Stimulated activated CD8-positive, alpha-beta memory T cell treated with anti-CD3 and anti-CD28 coated beads, Interleukin-4, amount 100 ng/mL, for 24 hours (primary cell): Measurements from ENCODE around the gene ZFP91.
A peak's percentile ranks its signal among the peaks of the same experiment; 100 is the strongest.
"Not testable (repeated sequence)": the region's sequence is repeated elsewhere in the genome, so short reads cannot be mapped to it uniquely, and the experiment has no call there.

ENCODE experiments used
- DNase-seq: peaks from one replicate; pipeline ENCODE4 v3.0.0-alpha.2; 2020; ENCODE audit warnings: low read depth

ZFP91 gene, protein sequence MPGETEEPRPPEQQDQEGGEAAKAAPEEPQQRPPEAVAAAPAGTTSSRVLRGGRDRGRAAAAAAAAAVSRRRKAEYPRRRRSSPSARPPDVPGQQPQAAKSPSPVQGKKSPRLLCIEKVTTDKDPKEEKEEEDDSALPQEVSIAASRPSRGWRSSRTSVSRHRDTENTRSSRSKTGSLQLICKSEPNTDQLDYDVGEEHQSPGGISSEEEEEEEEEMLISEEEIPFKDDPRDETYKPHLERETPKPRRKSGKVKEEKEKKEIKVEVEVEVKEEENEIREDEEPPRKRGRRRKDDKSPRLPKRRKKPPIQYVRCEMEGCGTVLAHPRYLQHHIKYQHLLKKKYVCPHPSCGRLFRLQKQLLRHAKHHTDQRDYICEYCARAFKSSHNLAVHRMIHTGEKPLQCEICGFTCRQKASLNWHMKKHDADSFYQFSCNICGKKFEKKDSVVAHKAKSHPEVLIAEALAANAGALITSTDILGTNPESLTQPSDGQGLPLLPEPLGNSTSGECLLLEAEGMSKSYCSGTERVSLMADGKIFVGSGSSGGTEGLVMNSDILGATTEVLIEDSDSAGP

GRCh38 chr11:58578635-58579191 is at the start of gene ZFP91:
Gene ZFP91 (plus strand): TSS chr11:58579063. CDS start chr11:58579282, 219 bp downstream.
- peak; percentile 94 for DNase-seq

DNA sequence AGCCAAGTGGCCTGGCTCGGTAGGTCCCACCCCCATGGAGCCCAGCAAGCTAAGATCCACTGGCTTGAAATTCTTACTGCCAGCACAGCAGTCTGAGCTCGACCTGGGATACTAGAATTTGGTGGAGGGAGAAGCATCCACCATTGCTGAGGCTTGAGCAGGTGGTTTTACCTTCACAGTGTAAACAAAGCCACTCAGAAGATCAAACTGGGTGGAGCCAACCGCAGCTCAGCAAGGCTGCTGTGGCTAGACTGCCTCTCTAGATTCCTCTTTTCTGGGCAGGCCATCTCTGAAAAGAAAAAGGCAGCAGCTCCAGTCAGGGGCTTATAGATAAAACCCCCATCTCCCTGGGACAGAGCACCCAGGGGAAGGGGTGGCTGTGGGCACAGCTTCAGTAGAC is 48.6 kb upstream of the ZFP91 start:
- DNase-seq = no peak

- no peak for DNase-seq
These were observed 47.0 kb upstream of the ZFP91 start for GRCh38 chr11:58531865-58532341.

DNA sequence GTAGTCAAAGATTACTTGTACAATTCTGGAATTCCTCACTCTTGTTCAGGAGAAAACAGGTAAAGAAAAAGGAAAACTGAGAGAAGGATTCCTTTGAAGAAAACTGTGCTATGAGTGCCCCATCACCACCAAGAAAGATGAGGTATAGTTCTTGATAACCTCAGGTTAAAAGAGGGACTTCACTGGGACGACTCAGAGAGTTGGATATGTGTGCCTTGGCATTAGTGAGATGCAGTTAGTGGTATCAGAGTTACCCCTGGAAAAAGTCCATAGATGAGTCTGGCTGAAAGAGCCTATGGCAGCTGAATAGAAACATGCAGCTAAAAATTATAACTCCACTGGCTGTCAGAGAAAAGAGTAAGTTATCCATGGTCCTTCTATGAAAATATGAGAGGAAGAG is 32.0 kb upstream of the ZFP91 start:
- no peak for DNase-seq

GRCh38 chr11:58549644-58550043 is 29.2 kb upstream of the ZFP91 start:
- DNase-seq = no peak

DNA sequence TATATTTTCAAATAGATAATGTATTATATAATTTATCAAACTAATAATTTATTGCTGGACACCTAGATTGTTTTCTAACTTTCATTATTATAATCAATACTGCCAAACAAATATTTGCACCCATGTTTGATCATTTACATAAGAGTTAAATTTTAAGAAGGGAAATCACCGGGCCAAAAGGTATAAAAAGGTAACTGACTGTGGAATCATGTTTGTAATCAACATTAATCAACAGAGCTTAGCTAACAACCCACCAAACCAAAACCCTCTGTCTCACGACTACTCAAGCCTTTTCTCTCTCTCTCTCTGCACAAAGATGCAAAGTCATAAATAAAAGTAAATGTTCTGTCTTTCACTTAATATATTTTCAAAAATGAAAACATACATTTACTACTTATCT is 18.0 kb upstream of the ZFP91 start:
- no peak for DNase-seq

GRCh38 chr11:58561394-58562098 is 17.3 kb upstream of the ZFP91 start:
- DNase-seq = no peak

DNA sequence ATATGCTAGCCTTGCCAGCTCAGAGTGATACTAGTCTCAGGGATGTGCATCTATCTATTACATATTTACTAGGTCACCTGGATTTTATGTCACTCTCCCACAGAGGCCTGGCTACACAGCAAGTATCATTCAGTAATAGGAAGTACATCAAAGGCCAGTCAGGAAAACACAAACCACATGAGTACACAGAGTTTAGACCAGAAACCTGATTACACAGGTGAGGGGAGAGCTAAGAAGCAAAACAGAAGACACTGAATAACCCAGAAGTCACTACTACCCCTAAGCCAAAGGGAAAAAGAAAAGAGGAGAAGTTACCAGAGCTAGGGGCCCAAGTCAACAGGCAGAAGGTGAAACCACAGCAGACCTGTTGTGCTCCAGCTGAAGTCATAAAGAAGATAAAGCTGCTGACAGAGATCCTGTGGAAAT is 16.5 kb upstream of the ZFP91 start:
- DNase-seq = no peak

GRCh38 chr11:58564231-58564630 is 14.6 kb upstream of the ZFP91 start:
- DNase-seq = no peak

- peak; percentile 60 for DNase-seq
These were observed 10.9 kb upstream of the ZFP91 start for GRCh38 chr11:58567889-58568512.

- not testable (repeated sequence) for DNase-seq
These were observed 6.0 kb upstream of the ZFP91 start for GRCh38 chr11:58572906-58573305.

- peak; percentile 53 for DNase-seq
These were observed 5.3 kb upstream of the ZFP91 start for GRCh38 chr11:58573451-58574104.

DNA sequence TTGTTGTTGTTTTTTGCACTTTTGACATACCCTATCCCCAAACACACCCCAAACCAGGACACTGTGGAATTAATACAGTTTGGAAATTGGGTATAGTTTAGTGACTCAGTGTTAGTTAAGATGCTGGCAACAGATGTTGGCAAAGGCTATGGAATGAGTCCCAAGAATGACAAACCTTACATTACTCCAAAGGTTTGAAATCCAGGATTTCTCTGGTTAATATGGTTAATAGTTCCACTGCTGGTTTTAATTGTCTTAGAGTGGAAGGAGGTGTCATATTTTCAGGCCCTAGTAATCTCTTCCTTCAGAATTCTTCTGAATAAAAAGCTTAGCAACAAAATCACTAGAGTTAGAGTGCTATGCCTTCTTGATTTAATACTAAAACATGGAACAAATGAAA is 4.0 kb upstream of the ZFP91 start:
- no peak for DNase-seq

- DNase-seq = no peak
These were observed 3.4 kb upstream of the ZFP91 start, which contains the start of gene LPXN for GRCh38 chr11:58575377-58576020. Gene LPXN (minus strand): TSS chr11:58575856. CDS start chr11:58575772, 84 bp downstream.

DNA sequence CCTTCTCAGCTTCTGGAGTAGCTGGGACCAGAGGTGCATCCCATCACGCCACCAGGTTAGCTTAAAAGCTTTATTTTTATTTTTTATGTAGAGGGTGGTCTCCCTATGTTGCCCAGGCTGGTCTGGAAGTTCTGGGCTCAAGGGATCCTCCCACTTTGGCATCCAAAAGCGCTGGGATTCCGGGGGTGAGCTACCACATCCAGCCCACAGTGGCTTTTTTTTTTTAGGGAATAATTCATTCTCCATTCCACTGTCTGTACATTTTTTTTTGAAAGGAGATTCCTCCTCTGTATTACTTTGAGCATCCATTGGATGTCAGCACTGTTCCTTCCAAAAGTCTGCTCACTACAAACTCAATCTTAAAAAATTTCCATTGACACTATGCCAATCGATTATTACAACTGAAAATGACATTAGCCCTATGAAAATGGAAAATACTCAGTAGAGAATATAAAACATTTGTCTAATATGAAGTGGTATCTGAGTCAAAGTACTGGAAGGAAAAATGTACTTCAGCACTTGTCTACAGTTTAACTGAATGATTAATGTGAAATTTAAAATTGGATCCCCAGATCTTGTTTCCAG is 1.9 kb upstream of the ZFP91 start:
- DNase-seq = no peak

- DNase-seq = peak; percentile 66
These were observed 1.2 kb upstream of the ZFP91 start for GRCh38 chr11:58577555-58578135.

- peak; percentile 86 for DNase-seq
These were observed 678 bp upstream of the ZFP91 start for GRCh38 chr11:58578136-58578634.

- DNase-seq = peak; percentile 88
These were observed 598 bp downstream of the ZFP91 start for GRCh38 chr11:58579192-58580129.

DNA sequence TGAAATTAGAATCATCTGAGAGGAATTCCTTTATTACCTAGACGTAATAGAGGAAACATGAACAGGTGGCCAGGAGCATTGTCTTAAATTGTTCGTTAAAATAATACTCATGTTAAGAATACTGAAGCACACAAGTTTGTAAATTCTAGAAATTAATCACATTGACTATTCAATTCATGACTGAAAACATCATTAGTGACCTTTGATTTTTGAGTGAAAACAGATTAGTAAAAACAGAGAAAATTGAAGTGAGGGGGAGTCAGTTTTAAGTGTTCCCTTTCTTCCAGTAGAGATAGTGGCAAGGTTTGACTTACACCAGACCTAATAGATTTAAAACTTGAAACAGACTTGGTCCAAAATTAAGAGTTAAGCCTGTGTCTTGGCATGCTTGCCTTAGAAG is 1.4 kb downstream of the ZFP91 start:
- no peak for DNase-seq
